ENCODE measurements around the gene DLGAP4.

The DLGAP4 gene

DNA sequence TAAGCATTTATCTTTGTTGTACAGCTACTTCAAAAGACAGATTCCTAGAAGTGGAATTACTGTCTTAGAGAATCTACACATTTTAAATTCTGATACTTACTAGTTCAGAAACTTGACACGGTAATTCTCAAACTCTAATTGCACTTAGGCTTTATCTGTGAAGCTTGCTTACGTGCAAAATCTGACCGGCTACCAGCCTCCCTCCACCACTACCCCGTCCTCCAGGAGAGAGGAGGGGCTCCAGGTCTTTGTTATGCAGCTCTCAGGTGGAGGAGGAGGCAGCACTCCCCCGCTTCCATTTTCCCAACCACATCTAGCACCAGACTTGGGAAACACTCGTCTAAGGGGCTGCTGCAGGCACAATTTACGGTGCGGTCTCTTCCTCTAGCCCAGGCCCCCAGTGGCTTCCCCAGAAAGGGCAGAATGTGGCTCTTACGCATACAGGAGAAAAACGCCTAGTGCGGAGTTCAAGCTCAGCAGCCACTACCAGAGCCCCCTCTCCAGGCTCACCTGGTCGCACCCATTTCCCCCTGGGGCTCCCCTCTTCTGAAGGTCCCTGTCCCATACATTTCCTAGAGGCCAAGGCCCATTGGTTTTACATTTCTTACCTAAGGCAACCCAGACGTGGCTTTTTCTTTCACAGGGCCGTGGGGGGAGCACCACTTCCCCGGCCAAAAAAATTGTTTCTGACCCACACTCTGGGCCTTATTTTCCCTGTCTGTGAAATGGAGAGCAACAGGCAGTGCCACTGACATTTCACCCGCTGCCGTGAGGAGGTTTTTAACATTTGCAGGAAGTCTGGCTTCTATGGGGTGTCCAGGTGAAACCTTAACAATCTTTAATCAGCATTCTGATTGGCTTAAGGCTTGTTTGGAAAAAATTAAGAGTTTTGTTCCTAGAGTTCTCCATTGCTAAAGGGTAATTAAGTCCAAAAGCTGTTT is 265.7 kb downstream of the DLGAP4 start:
- no peak for DNase-seq

DNA sequence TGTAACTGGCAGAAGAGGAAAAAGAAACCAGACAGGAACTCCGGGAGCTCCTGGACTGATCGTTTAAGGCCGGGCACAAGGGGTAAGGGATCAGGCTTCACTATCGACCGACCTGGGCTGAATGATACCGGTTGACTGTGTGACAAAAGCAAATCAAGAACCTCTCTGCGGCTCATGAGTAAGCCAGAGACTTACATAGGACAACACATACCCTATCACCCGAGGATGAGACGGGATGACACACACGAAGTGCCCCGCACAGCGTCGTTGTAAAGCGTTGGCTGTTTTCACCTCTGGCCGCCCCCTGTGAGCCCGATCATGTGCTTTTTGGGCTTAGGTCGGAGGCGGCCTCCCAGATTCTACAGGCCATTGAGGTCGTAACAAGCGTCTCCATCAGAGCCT is 266.6 kb downstream of the DLGAP4 start:
- peak; percentile 58 to 64 for DNase-seq

DNA sequence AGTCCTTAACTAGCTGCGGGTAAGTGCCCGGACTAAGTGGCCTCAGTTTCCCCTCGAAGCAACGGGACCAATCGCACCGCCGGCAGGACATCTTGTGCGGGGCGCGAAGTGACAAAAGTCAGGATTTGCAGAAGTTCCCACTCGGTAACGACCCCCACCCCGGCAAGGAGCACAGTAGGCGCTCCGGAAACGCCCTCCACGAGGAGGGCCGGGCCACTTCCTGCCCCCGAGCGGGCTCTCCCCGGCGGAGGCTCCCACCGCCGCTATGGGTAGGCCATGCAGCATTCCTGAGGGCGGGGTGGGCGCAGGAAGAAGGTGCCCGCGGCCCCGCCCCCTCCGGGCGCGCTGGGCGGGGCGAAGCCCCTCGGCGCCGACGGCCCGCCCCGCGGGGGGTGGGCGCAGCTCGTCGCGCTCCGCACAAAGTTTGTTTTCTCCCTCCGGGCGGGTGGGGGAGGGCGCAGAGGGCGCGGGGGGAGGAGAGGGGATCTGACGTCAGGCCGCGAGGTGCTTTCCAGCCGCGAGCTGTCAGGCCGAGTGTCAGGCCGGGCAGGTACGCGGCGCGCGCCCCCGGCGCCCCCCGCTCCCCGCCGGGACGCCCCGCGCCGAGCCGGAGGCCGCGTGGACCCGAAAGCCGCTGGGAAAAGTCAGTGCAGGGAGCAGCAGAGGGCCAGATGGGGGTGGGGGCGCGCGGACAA is 267.1 kb downstream of the DLGAP4 start, which contains the start of gene TGIF2:
Gene TGIF2, plus strand, starts transcription at position 495 of the 695 bp plus-strand sequence. CDS start 5,178 bp downstream, outside the sequence.
- peak; percentile 71 to 82 for DNase-seq

DNA sequence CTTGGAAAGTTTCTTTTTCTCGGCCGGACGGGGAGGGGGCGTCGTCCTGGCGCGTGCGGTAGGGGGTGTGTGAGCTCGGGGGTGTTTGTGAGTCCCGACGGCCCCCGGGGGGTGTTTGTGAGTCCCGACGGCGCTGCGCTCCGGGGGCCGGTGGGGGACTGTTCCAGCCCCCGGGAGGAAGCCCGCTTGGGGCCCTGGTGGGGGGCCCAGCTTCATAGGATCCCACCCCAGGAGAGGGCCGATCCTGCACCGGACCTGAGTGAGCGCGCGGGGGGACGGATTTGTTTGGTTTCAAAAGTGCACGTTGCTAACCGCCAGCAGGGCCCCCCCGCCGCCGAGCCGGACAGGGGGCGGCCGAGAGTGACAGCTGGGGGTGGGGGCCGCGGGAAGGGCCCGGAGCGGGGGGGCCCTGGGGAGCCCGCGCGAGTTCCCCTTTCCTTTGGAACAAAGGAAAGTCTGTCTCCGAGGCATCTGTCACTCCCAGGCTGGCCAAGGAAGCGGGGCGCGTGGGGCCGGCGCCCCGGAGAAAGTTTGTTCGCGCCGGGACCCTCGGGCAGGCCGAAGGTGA is 267.7 kb downstream of the DLGAP4 start:
- peak in 1 of 2 donors; percentile 21 for DNase-seq

DNA sequence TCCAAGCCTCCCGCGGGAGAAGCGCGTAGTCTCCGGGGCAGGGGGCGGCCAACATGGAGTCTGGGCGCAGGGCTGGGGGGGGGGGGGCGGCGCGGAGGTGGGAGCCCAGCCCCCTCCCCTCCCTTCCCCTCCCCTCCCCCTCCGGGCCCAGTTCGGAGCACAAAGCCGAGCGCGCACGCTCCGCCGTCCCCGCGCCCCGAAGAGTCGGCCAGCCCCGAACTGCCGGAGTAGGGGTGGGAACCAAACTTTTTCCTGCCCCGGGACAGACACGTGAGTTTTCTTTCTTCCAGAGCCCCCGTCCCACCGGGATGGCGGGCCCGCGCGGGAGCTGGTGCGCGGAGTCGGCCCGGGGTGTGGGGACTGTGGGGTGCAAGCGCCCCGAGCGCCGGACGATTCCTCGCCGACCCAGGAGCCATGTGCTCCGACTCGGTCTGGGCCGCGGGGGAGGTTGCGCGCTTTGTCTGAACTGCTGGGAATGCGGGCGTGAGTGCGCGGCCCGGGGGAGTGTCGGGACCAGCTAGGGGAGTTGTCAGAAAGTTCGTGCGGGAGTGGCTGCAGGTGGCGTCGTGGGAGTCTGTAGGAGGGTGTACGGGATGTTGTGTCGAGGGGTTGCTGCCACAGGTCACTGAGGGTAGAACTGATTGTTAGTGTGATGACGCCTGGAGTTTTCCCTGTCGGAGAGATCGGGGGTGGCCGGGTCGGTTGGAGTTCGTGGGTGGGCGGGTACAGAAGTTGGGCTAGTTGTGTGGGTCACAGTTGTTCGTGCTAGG is 268.4 kb downstream of the DLGAP4 start:
- peak; percentile 31 to 37 for DNase-seq

DNA sequence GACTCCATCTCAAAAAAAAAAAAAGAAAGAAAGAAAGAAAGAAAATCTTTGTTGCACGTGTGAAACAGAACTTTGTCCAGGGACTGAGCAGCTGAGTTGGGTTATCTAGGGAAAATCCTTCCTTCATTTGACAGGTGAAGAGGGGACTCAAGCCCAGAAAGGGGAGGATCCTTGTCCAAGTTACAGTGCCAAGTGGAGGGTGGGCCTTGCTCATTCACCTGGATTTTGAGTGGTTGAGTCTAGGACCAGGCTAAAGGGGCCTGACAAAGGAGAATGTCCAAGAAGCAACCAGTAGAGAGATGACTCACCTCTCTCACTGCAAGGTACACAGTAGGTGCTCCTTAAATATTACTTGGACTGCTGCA is 269.9 kb downstream of the DLGAP4 start:
- no peak for DNase-seq
